ENCODE measurements around the gene PATZ1.

The PATZ1 gene

DNA sequence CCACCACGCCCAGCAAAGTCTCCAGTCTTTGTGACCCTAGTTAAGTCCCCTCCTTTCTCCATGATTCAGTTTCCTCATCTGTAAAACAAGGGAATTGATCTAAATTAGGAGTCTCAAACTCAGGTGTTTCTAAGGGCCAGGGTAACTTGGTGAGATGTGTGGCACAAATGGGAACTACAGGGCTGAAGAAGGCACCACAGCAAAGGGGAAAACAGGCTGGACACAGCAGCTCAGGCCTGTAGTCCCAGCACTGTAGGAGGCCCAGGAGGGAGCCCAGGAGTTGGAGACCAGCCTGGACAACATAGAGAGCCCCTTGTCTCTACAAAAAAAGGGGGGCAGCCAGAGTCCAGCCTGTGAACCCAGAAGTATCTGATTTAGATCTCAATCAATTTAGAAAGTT, 15.6 kb upstream of the PATZ1 start:
- TF ChIP-seq, protein P1, sequence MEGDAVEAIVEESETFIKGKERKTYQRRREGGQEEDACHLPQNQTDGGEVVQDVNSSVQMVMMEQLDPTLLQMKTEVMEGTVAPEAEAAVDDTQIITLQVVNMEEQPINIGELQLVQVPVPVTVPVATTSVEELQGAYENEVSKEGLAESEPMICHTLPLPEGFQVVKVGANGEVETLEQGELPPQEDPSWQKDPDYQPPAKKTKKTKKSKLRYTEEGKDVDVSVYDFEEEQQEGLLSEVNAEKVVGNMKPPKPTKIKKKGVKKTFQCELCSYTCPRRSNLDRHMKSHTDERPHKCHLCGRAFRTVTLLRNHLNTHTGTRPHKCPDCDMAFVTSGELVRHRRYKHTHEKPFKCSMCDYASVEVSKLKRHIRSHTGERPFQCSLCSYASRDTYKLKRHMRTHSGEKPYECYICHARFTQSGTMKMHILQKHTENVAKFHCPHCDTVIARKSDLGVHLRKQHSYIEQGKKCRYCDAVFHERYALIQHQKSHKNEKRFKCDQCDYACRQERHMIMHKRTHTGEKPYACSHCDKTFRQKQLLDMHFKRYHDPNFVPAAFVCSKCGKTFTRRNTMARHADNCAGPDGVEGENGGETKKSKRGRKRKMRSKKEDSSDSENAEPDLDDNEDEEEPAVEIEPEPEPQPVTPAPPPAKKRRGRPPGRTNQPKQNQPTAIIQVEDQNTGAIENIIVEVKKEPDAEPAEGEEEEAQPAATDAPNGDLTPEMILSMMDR (conservative IDR thresholded peaks at IDR 0.05): no peak
- no peak overlapping the region for H3K27ac ChIP-seq

DNA sequence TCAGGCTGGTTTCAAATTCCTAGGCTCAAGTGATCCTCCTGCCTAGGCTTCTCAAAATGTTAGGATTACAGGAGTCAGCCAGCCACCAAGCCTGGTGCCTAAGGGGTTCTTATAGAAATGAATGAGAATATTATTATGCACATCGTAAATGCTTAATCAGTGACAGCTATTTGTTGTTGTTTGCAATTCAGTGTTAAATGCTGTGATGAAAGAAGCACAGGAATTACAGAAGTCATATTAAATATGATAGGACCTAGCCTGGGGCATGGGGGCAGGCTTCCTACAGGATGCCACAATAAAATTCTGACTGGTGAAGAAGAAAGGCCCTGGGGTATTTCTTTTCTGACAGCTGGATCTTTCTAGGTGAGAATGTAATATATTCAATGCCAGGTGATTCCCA, 13.9 kb upstream of the PATZ1 start:
- TF ChIP-seq, protein P1 (conservative IDR thresholded peaks at IDR 0.05): no peak
- H3K27ac ChIP-seq: no peak overlapping the region

DNA sequence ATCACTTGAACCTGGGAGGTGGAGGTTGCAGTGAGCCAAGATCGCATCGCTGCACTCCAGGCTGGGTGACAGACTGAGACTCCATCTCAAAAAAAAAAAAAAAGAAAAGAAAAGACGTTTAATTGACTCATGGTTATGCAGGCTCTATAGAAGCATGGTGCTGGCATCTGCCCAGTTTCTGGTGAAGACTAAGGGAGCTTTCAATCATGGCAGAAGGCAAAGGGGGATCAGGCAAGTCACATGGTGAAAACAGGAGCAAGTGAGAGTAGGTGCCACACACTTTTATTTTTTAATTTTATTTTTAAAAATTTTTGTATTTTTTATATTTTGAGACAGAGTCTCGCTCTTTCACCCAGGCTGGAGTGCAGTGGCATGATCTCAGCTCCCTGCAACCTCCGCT, 8.4 kb upstream of the PATZ1 start:
- H3K27ac ChIP-seq: no peak overlapping the region
- TF ChIP-seq, protein P1 (conservative IDR thresholded peaks at IDR 0.05): no peak

DNA sequence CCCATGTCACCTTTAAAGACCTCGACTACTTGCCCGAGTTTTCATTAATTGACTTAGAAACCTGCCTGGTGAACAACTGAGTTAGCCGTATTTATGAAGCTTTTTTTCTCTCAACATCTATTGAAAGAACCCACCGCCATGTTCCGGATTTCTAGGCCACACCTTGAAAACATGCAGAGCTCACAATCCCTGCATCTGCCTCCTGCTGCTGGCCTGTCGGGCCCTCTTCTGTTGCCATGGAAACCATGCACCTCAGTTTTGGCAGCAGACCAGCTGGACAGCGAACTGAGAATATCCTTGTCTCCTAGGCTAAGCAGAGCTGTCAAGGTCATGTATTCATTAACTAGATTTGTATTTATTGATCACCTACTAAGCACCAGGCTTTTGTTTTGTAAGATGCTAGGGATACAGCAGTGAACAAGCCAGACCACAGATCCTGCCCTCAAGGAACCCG, 4.3 kb upstream of the PATZ1 start:
- H3K27ac ChIP-seq: no peak overlapping the region
- TF ChIP-seq, protein P1 (conservative IDR thresholded peaks at IDR 0.05): no peak

DNA sequence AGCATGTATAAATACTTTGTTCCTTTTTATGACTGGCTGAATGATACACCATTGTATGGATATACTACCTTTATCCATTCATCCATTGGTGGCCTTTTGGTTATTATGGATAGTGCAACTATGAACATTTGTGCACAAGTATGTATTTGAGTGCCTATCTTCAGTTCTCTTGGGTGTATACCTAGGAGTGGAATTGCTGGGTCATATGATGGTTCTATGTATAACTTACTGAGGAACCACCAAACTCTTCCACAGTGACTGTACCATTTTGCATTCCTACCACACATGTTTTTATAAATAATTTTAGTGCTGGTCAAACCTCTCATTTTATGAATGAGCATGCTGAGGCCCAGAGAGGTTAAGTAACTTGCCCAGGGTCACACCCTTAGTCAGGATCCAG, 3.8 kb upstream of the PATZ1 start:
- no peak overlapping the region for H3K27ac ChIP-seq
- TF ChIP-seq, protein P1 (conservative IDR thresholded peaks at IDR 0.05): no peak

DNA sequence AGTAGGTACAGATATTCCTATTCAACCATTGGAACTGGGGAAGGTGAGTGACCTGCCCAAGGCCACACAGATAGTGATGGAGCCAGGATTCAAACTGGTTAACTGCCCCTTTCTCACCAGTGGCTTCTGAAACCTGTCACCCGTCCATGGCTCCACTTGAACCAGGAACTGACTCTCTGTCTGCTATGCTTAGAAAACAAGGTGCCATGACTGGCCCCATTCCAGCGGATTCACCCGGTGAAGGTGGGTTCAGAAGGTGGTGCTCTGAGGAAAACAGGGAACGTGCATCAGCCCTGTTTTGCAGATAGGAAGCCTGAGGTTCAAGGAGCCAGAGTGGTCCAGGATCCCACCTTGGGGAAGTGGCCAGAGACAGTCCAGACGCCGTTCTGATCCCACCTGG, 2.6 kb upstream of the PATZ1 start:
- TF ChIP-seq, protein P1 (conservative IDR thresholded peaks at IDR 0.05): no peak
- H3K27ac ChIP-seq: no peak overlapping the region

DNA sequence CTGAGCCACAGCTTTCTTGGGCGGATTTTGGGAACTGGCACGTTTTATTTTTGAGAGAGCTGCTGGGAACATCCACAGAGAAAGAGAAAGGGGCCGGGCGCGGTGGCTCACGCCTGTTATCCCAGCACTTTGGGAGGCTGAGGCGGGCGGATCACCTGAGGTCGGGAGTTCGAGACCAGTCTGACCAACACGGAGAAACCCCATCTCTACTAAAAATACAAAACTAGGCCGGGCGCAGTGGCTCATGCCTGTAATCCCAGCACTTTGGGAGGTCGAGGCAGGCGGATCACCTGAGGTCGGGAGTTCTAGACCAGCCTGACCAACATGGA, 1.8 kb upstream of the PATZ1 start:
- peak overlapping the region; percentile 99 for H3K27ac ChIP-seq

DNA sequence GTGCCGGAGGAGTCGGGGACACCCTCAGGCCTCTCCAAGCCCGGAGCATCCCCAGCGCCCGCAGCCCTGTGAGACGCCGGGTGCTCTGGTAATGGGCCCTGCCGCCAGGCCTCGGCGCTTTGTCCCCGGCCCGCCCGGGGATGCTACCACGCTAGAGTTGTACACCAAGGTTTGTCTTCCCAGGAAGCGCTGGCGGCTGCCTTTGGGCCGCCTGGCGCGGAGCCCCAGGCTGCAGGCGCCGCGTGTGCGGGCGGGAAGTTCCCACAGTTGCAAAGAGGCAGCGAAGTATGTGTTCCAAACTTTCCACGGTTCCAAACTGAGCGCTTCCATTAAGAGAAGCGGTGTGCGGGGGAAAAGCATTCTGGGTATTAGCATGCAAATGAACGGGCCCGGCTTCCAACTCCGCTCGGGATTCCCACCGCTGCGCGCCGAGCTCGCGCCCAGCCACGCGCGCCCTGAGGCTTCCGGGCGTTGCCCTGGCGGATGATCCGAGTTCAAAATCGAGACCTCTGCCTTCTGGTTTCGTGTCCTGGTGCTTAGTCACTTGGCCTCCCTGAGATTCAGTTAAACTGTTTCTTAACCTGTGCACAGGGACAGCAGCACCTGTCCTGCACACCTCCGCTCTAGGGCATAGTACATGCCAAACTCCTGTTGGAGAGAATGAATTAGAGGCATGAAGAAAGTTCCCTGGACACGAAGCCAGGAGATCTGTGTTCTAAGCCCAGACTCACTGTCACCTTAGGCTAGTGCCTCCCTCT, 1.3 kb upstream of the PATZ1 start:
- H3K27ac ChIP-seq: peak overlapping the region; percentile 99
- TF ChIP-seq, protein P1 (conservative IDR thresholded peaks at IDR 0.05): no peak

Data from VCaP (cell line).